ENCODE results near the gene SYK. TPM values are rescaled to one million over a fixed set of nuclear protein-coding genes. Genes with fewer than 3 reads are reported as not detected.
A peak's percentile ranks its signal among the peaks of the same experiment; 100 is the strongest.

Gene SYK
- total RNA-seq, 3 donors from 2014 or later (not counting 1 experiment from before 2014, with no cell fraction given) = 75.5 to 104 (median 78.0) TPM

- H3K9me3 ChIP-seq (ENCODE audit: control insufficient read depth, insufficient read depth, low read length) = no peaks in the 10 kb centered on the region
- Mint-ChIP-seq H3K27me3 (ENCODE audit: low read depth in 2 of 2) (no peaks in the 10 kb centered on the region), H3K4me3 (peak overlapping the region; percentile 83), H3K9me3 (no peaks in the 10 kb centered on the region), H3K27ac (peak overlapping the region; percentile 90 to 94), H3K4me1 (peaks cover 67 to 77% of the 10 kb centered on the region in 2 donors), H3K36me3 (no peaks in the 10 kb centered on the region)
- H3K4me1 ChIP-seq (ENCODE audit: control insufficient read depth, insufficient read depth, low read length) = peaks cover 25% of the 10 kb centered on the region
- peak overlapping the region; percentile 81 for H3K27ac ChIP-seq (ENCODE audit: low read length)
- peak; percentile 34 to 36 for DNase-seq
- H3K4me3 ChIP-seq (ENCODE audit: low read length) = peak overlapping the region; percentile 4
- intact Hi-C loops (cut with micrococcal nuclease) = loop anchor here (1.0 kb wide), 1 partner anchor 14 kb away; the partner anchor contains the start of gene SYK
- 12% methylated on average over 13 of the region's 13 CpGs for WGBS (ENCODE audit: insufficient coverage)
- H3K36me3 ChIP-seq (ENCODE audit: control insufficient read depth, insufficient read depth, low read length) = peaks cover 4% of the 10 kb centered on the region
- ATAC-seq = peak; percentile 76 to 83 (median 80)
- H3K27me3 ChIP-seq (ENCODE audit: control insufficient read depth, insufficient read depth, low read length) = no peaks in the 10 kb centered on the region
- TF ChIP-seq, protein P1, sequence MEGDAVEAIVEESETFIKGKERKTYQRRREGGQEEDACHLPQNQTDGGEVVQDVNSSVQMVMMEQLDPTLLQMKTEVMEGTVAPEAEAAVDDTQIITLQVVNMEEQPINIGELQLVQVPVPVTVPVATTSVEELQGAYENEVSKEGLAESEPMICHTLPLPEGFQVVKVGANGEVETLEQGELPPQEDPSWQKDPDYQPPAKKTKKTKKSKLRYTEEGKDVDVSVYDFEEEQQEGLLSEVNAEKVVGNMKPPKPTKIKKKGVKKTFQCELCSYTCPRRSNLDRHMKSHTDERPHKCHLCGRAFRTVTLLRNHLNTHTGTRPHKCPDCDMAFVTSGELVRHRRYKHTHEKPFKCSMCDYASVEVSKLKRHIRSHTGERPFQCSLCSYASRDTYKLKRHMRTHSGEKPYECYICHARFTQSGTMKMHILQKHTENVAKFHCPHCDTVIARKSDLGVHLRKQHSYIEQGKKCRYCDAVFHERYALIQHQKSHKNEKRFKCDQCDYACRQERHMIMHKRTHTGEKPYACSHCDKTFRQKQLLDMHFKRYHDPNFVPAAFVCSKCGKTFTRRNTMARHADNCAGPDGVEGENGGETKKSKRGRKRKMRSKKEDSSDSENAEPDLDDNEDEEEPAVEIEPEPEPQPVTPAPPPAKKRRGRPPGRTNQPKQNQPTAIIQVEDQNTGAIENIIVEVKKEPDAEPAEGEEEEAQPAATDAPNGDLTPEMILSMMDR (IDR thresholded peaks at IDR 0.05) = no peak
These were observed 13.7 kb downstream of the SYK start for GRCh38 chr9:90815183-90815943.

DNA sequence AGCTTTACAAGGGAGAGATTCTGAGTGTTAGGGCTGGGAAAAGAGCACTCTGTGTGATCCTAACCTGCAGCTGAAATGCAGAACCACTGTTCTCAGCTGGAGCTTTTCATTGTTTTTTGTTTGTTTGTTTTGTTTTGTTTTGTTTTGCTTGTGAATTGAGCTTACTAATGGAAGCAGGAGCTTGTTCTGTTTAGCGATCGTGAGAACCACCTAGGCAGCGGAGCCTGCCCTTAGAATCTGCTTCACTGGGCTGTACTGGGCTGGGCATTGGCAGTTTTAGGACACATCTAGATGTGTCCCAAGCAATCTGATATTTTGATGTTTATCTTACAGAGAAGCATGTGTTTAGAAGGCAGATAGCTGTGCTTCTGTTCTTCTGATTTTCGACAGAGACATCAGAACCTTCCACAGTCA lies 14.3 kb downstream of the SYK start:
- no peaks in the 10 kb centered on the region for H3K27me3 Mint-ChIP-seq (ENCODE audit: low read depth in 2 of 2)
- H3K4me3 Mint-ChIP-seq = peak overlapping the region; percentile 83
- Histone ChIP-seq H3K27ac (ENCODE audit: low read length) (peak overlapping the region; percentile 81), H3K36me3 (ENCODE audit: control insufficient read depth, insufficient read depth, low read length) (peaks cover 4% of the 10 kb centered on the region), H3K9me3 (ENCODE audit: control insufficient read depth, insufficient read depth, low read length) (no peaks in the 10 kb centered on the region), H3K4me1 (ENCODE audit: control insufficient read depth, insufficient read depth, low read length) (peaks cover 23% of the 10 kb centered on the region), H3K27me3 (ENCODE audit: control insufficient read depth, insufficient read depth, low read length) (no peaks in the 10 kb centered on the region), H3K4me3 (ENCODE audit: low read length) (no peak overlapping the region)
- peak overlapping the region; percentile 90 to 94 for H3K27ac Mint-ChIP-seq
- ATAC-seq = peak in 1 of 3 donors; percentile 16
- intact Hi-C loops (cut with micrococcal nuclease) = loop anchor here (1.0 kb wide), 1 partner anchor 15 kb away; the partner anchor contains the start of gene SYK
- TF ChIP-seq, protein P1 (IDR thresholded peaks at IDR 0.05) = no peak
- H3K36me3 Mint-ChIP-seq = no peaks in the 10 kb centered on the region
- H3K9me3 Mint-ChIP-seq = no peaks in the 10 kb centered on the region
- DNase-seq = no peak
- WGBS (ENCODE audit: insufficient coverage) = 78% methylated on average over 4 of the region's 4 CpGs
- H3K4me1 Mint-ChIP-seq = peaks cover 64 to 73% of the 10 kb centered on the region in 2 donors

GRCh38 chr9:90816690-90817089 lies 15.1 kb downstream of the SYK start:
- H3K27ac ChIP-seq (ENCODE audit: low read length) = no peak overlapping the region
- peak overlapping the region; percentile 90 to 94 for H3K27ac Mint-ChIP-seq
- H3K4me3 ChIP-seq (ENCODE audit: low read length) = no peak overlapping the region
- WGBS (ENCODE audit: insufficient coverage) = 50% methylated on average over 1 of the region's 2 CpGs
- intact Hi-C loops (cut with micrococcal nuclease) = no loop called here
- no peaks in the 10 kb centered on the region for H3K9me3 Mint-ChIP-seq
- H3K27me3 ChIP-seq (ENCODE audit: control insufficient read depth, insufficient read depth, low read length) = no peaks in the 10 kb centered on the region
- TF ChIP-seq, protein P1 (IDR thresholded peaks at IDR 0.05) = no peak
- H3K36me3 Mint-ChIP-seq = no peaks in the 10 kb centered on the region
- H3K4me1 Mint-ChIP-seq = peaks cover 70 to 78% of the 10 kb centered on the region in 2 donors
- peaks cover 23% of the 10 kb centered on the region for H3K4me1 ChIP-seq (ENCODE audit: control insufficient read depth, insufficient read depth, low read length)
- no peak for DNase-seq
- no peaks in the 10 kb centered on the region for H3K9me3 ChIP-seq (ENCODE audit: control insufficient read depth, insufficient read depth, low read length)
- no peak overlapping the region for H3K4me3 Mint-ChIP-seq
- no peak for ATAC-seq
- peaks cover 4% of the 10 kb centered on the region for H3K36me3 ChIP-seq (ENCODE audit: control insufficient read depth, insufficient read depth, low read length)
- H3K27me3 Mint-ChIP-seq (ENCODE audit: low read depth in 2 of 2) = no peaks in the 10 kb centered on the region

All from natural killer cell (primary cell).